ENCODE results near the gene GABBR1.

GRCh38 chr6:29529956-29530355, 103.0 kb downstream of the GABBR1 start:
- no peak for TF ChIP-seq CTCF (IDR thresholded peaks at IDR 0.05)
- TF ChIP-seq POLR2A (IDR thresholded peaks at IDR 0.05) = no peak
